SK-N-SH treated with all-trans-retinoic acid at 6 μM for 48 hours (cell line): ENCODE results near the gene FZR1.

Experiments
- ARNTL ChIP-seq: fragments of 450-650 bp; formaldehyde crosslinking; IDR thresholded peaks from 2 replicates; pipeline ENCODE4 v1.5.0; 2020; ENCODE audit warnings: low read depth, mild to moderate bottlenecking, moderate library complexity, borderline replicate concordance
- CREB5 ChIP-seq: fragments of 250-450 bp; sonication (Bioruptor Pico); IDR thresholded peaks from 2 replicates; pipeline ENCODE4 v1.5.1; 2020; ENCODE audit warnings: low read depth, mild to moderate bottlenecking, moderate library complexity
- CSDC2 ChIP-seq: fragments of 250-450 bp; sonication (Bioruptor Pico); IDR thresholded peaks from 2 replicates; pipeline ENCODE4 v1.5.0; 2020; ENCODE audit warnings: mild to moderate bottlenecking, moderate library complexity
- CSRNP3 ChIP-seq: fragments of 250-450 bp; sonication (Bioruptor Pico); IDR thresholded peaks from 2 replicates; pipeline ENCODE4 v1.5.1; 2021; ENCODE audit warnings: mild to moderate bottlenecking, moderate library complexity
- GLIS3 ChIP-seq: fragments of 250-450 bp; sonication (Bioruptor Pico); IDR thresholded peaks from 2 replicates; pipeline ENCODE4 v1.5.0; 2020; ENCODE audit warnings: mild to moderate bottlenecking, moderate library complexity
- PATZ1 ChIP-seq: fragments of 250-450 bp; sonication (Bioruptor Pico); IDR thresholded peaks from 2 replicates; pipeline ENCODE4 v1.8.0; 2020; ENCODE audit warnings: mild to moderate bottlenecking, moderate library complexity, borderline replicate concordance
- RARB ChIP-seq: fragments of 250-450 bp; sonication (Bioruptor Pico); IDR thresholded peaks from 2 replicates; pipeline ENCODE4 v1.8.0; 2021; ENCODE audit warnings: mild to moderate bottlenecking, moderate library complexity
- TCF4 ChIP-seq: fragments of 250-450 bp; sonication (Bioruptor Pico); IDR thresholded peaks from 2 replicates; pipeline ENCODE4 v1.8.0; 2021; ENCODE audit warnings: mild to moderate bottlenecking, moderate library complexity, borderline replicate concordance
- TSHZ2 ChIP-seq: fragments of 250-450 bp; sonication (Bioruptor Pico); IDR thresholded peaks from 2 replicates; pipeline ENCODE4 v1.5.0; 2020; ENCODE audit warnings: mild to moderate bottlenecking, moderate library complexity
- ZFP3 ChIP-seq: fragments of 250-450 bp; sonication (Bioruptor Pico); IDR thresholded peaks from 2 replicates; pipeline ENCODE4 v1.5.0; 2020; ENCODE audit warnings: mild to moderate bottlenecking, moderate library complexity
- ZFP30 ChIP-seq: fragments of 450-650 bp; formaldehyde crosslinking; IDR thresholded peaks from 2 replicates; pipeline ENCODE4 v1.5.0; 2022; ENCODE audit warnings: mild to moderate bottlenecking, moderate library complexity
- ZNF70 ChIP-seq: fragments of 450-650 bp; formaldehyde crosslinking; IDR thresholded peaks from 2 replicates; pipeline ENCODE4 v1.5.0; 2020; ENCODE audit warnings: mild to moderate bottlenecking, moderate library complexity
- ZNF8 ChIP-seq: fragments of 450-650 bp; formaldehyde crosslinking; IDR thresholded peaks from 2 replicates; pipeline ENCODE4 v1.5.0; 2020; ENCODE audit warnings: mild to moderate bottlenecking, moderate library complexity

GRCh38 chr19:3470500-3471128 lies 35.5 kb upstream of the FZR1 start:
- no peak for TF ChIP-seq TCF4 (CRISPR knock-in tag)
- TF ChIP-seq GLIS3 (CRISPR knock-in tag): no peak
- no peak for TF ChIP-seq CSRNP3 (CRISPR knock-in tag)
- TF ChIP-seq PATZ1 (CRISPR knock-in tag): no peak
- no peak for TF ChIP-seq CSDC2
- TF ChIP-seq ZNF70 (CRISPR knock-in tag): no peak
- TF ChIP-seq ZNF8: no peak
- no peak for TF ChIP-seq CREB5 (CRISPR knock-in tag)
- TF ChIP-seq RARB: no peak
- TF ChIP-seq ZFP30 (CRISPR knock-in tag): no peak
- no peak for TF ChIP-seq ARNTL
- TF ChIP-seq ZFP3: no peak
- no peak for TF ChIP-seq TSHZ2 (CRISPR knock-in tag)
